ENCODE data around the gene SV2B.

The SV2B gene

GRCh38 chr15:91140601-91141000, 40.5 kb downstream of the SV2B start:
- no peak for DNase-seq (ENCODE audit: low read depth)

GRCh38 chr15:91141097-91141496, 41.0 kb downstream of the SV2B start:
- DNase-seq (ENCODE audit: low read depth), result no peak

- no peak for DNase-seq (ENCODE audit: low read depth)
Measured at GRCh38 chr15:91142106-91142744, 42.2 kb downstream of the SV2B start.

GRCh38 chr15:91142946-91143345, 42.9 kb downstream of the SV2B start:
- DNase-seq (ENCODE audit: low read depth), result no peak

GRCh38 chr15:91146728-91147127, 46.7 kb downstream of the SV2B start:
- no peak for DNase-seq (ENCODE audit: low read depth)

GRCh38 chr15:91148243-91148642, 48.2 kb downstream of the SV2B start:
- DNase-seq (ENCODE audit: low read depth), result no peak

GRCh38 chr15:91150502-91151160, 50.6 kb downstream of the SV2B start:
- DNase-seq (ENCODE audit: low read depth), result no peak

GRCh38 chr15:91151781-91152563, 51.9 kb downstream of the SV2B start:
- DNase-seq (ENCODE audit: low read depth), result no peak

GRCh38 chr15:91152896-91153581, 53.0 kb downstream of the SV2B start:
- no peak for DNase-seq (ENCODE audit: low read depth)

- no peak for DNase-seq (ENCODE audit: low read depth)
Measured at GRCh38 chr15:91153954-91154353, 53.9 kb downstream of the SV2B start.

GRCh38 chr15:91156175-91156726, 56.2 kb downstream of the SV2B start:
- no peak for DNase-seq (ENCODE audit: low read depth)

- no peak for DNase-seq (ENCODE audit: low read depth)
Measured at GRCh38 chr15:91158415-91159394, 58.6 kb downstream of the SV2B start.

GRCh38 chr15:91165850-91166249, 65.8 kb downstream of the SV2B start:
- DNase-seq (ENCODE audit: low read depth), result no peak

GRCh38 chr15:91168457-91168856, 68.4 kb downstream of the SV2B start:
- no peak for DNase-seq (ENCODE audit: low read depth)

- no peak for DNase-seq (ENCODE audit: low read depth)
Measured at GRCh38 chr15:91171334-91171733, 71.3 kb downstream of the SV2B start.

GRCh38 chr15:91182101-91182500, 82.0 kb downstream of the SV2B start:
- no peak for DNase-seq (ENCODE audit: low read depth)

- DNase-seq (ENCODE audit: low read depth), result no peak
Measured at GRCh38 chr15:91183596-91183995, 83.5 kb downstream of the SV2B start.

GRCh38 chr15:91184441-91184840, 84.4 kb downstream of the SV2B start:
- DNase-seq (ENCODE audit: low read depth), result no peak

- no peak for DNase-seq (ENCODE audit: low read depth)
Measured at GRCh38 chr15:91186904-91187656, 87.0 kb downstream of the SV2B start.

- no peak for DNase-seq (ENCODE audit: low read depth)
Measured at GRCh38 chr15:91192285-91192684, 92.2 kb downstream of the SV2B start.
